Measurements from ENCODE around the gene NOLC1.

- TF ChIP-seq POLR2A (IDR thresholded peaks at IDR 0.05; ENCODE audit: low read length) (no peak), GATA1 (IDR thresholded peaks at IDR 0.05; ENCODE audit: low read depth, low read length) (no peak)
Observed at GRCh38 chr10:102113261-102113955, 38.8 kb upstream of the NOLC1 start.
